KBM-7 (cell line): ENCODE data around the gene OR6X1.
A peak's percentile ranks its signal among the peaks of the same experiment; 100 is the strongest.

Experiments used
- DNase-seq: peaks from one replicate; pipeline ENCODE4 v3.0.0-alpha.2; 2015
- in situ Hi-C: fragments of 300-500 bp; cut with MboI; formaldehyde crosslinking; loops from 2 replicates; pipeline ENCODE4 v1.14.3; 2020; ENCODE audit warnings: low sequenced_read_pairs, low pct_unique_long_range_greater_than_20kb, mixed read lengths

The OR6X1 gene

DNA sequence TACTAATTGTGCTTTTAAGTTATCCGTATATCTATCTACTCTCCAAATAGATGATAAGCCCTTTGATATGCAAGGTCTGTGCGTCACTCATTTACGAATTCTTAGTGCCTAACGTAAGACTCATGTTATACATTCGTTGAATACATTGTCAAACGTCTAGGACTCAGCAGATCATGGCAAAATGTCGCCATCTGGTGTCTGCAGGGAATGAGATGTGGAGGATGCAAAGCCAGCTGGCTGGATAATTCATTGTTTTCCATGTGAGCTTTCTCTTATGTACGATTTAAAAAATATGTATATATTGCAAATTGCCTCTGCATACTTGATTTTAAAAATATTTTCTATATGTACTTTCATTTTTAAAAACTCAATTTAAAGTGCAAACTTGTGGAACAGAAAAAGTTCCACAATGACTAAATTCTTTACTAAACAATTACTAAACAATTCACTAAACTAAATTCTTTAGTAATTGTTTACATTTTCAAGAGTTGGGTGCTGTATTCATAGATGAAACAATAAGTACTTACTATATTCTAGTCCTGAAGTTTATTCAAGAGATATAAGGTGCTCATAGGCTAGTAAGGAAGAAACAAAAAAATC, 46.6 kb downstream of the OR6X1 start:
- in situ Hi-C loops, result loop anchor here (10.0 kb wide), 1 partner anchor 73 kb away; no protein-coding TSS in a partner anchor
- DNase-seq, result peak; percentile 75

DNA sequence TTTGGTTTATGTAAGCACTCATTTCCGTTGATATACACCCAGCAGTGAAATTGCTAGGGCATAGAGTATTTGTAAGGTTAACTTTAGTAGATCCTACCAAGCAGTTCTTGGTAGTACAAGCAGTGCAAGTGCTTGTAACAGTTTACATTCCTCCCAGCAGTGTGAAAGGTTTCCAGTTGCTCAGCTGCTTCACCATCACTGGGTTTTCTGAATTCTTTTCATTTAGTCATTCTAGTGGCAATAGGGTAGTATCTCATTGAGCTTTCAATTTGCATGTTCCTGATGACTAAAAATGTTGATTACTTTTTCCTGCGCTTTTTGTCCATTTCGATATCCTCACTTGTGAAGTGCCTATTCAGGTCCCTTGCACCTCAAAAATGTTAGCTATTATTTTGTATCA, 47.1 kb downstream of the OR6X1 start:
- in situ Hi-C loops, result loop anchor here (10.0 kb wide), 1 partner anchor 72 kb away; no protein-coding TSS in a partner anchor
- DNase-seq, result no peak

DNA sequence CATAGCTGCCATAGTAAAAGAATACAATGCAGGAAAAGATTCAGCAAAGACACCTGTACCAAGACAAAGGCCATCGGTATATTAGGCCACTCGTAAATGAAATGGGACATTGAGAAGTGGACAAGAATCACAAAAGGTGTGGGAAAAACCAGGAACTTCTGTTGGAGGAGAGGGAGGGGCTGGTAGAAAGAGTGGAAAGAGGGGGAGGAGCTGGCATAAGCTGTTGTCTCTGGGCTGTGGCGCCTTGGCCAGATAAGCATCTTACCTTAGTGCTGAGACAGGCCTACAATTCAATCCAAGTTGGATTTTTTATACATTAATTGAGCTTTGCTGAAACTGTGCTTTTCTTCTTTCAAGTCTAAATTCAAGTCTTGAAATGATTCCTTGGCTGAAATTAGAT, 50.0 kb downstream of the OR6X1 start:
- in situ Hi-C loops, result loop anchor here (10.0 kb wide), 1 partner anchor 70 kb away; no protein-coding TSS in a partner anchor

More for the DNA sequence above, 50.0 kb downstream of the OR6X1 start:
- no peak for DNase-seq
